Heart right ventricle (tissue), 16 donors: ENCODE results near the gene DOCK8. TPM values are rescaled to one million over a fixed set of nuclear protein-coding genes. Genes with fewer than 3 reads are reported as not detected.

Experiments used
- ATAC-seq, 8 donors: fragments of 200-7000 bp; cut with Tn5 transposase; one replicate each; pipeline ENCODE4 v1.9.1; 2020; ENCODE audit warnings: mild to moderate bottlenecking in 8 of 8, moderate library complexity in 8 of 8, moderate number of reproducible peaks in 1 of 8
- DNase-seq, 2 donors: peaks; one replicate each; pipeline ENCODE4 v3.0.0-alpha.2; 2020
- H3K27ac ChIP-seq, 10 donors: fragments of 200-600 bp; sonication (generic) in 2 of 10; one replicate each; pipeline versions ENCODE4 v1.5.0 to v1.8.0; 2020 to 2022; ENCODE audit warnings: mild to moderate bottlenecking in 3 of 10
- H3K27me3 ChIP-seq, 7 donors: fragments of 200-600 bp; one replicate each; pipeline ENCODE4 v1.8.0; 2021 to 2022; ENCODE audit warnings: mild to moderate bottlenecking in 2 of 7
- H3K36me3 ChIP-seq, 9 donors: fragments of 200-600 bp; sonication (generic) in 1 of 9; one replicate each; pipeline versions ENCODE4 v1.5.0 to v1.8.0; 2020 to 2022; ENCODE audit warnings: mild to moderate bottlenecking in 2 of 9
- H3K4me1 ChIP-seq, 9 donors: fragments of 200-600 bp; sonication (generic) in 1 of 9; one replicate each; pipeline versions ENCODE4 v1.5.0 to v1.8.0; 2020 to 2022; ENCODE audit warnings: mild to moderate bottlenecking in 4 of 9
- H3K4me3 ChIP-seq, 10 donors: fragments of 200-600 bp; sonication (generic) in 2 of 10; one replicate each; pipeline versions ENCODE4 v1.5.0 to v1.8.0; 2020 to 2022; ENCODE audit warnings: mild to moderate bottlenecking in 7 of 10, moderate library complexity in 2 of 10
- H3K9me3 ChIP-seq, 11 donors: fragments of 200-600 bp in 10 of 11; sonication (generic) in 2 of 11; one replicate each; pipeline versions ENCODE4 v1.5.0 to v1.8.0; 2013 to 2022; ENCODE audit warnings: mild to moderate bottlenecking in 2 of 11, control low read depth in 1 of 11, moderate library complexity in 1 of 11
- CTCF ChIP-seq, 9 donors: fragments of 200-600 bp; sonication (generic) in 2 of 9; IDR thresholded peaks; one replicate each; pipeline versions ENCODE4 v1.5.0 to v1.8.0; 2021 to 2022; ENCODE audit warnings: antibody characterized with exemption in 9 of 9, mild to moderate bottlenecking in 5 of 9, moderate library complexity in 1 of 9
- whole genome bisulfite sequencing, 2 donors: extraction: QIAGEN DNeasy Blood & Tissue Kit; methylation state at CpG; one replicate each; pipeline ENCODE4 v1.1.7; 2013; ENCODE audit warnings: inconsistent platforms in 1 of 2; 5-methylcytosine and 5-hydroxymethylcytosine counted together
- intact Hi-C, 10 donors: fragments of 100-400 bp; cut with DNase I; formaldehyde crosslinking; loops; one replicate each; pipeline versions ENCODE4 v1.11.1 to v1.14.2; 2022
- polyA plus RNA-seq, 2 donors: library from polyadenylated mRNA; stranded (reverse); fragments of 200-250 nt; gene quantifications; one replicate each; pipeline ENCODE4 v1.2.3, GENCODE V29; 2013
- total RNA-seq, 10 donors: library from RNA; stranded (reverse); fragmentation: NEBNext Ultra II Directional in 3 of 10; extraction: Animal tissue kit (Norgen Biotek cat#: 25700) in 3 of 10; gene quantifications; one replicate each; pipeline versions ENCODE4 v1.2.1 to v1.2.4, GENCODE V29; 2021 to 2023
- donor health status: Arrhythmogenic right ventricular cardiomyopathy.
- donor health status: ischemic (EF 13 %, LVEDD 7.1; RV severe dilation, severe dysfunction).
- donor health status: healthy with polysubstance abuse.
- donor health status: DM: no; HTN: yes; CAD: no.
- donor health status: DM: no; HTN: no; CAD: no.
- donor health status: ischemic (EF 25% LVEDD 6.9; RV normal size, moderate dysfunction).
- donor health status: ischemic (EF 25% LVEDD 5.7; RV mildly dilated, moderate dysfunction).
- donor health status: healthy.
- donor health status: DM: yes; HTN: yes; CAD: no.
- donor health status: Ischemic cardiomyopathy.
- donor health status: ischemic (EF 35%, LVEDD 5.7; RV mildly dilated, moderate dysfunction).
- donor health status: nonischemic (EF 11% LVEDD 7.7; RV severe dilation, severe dysfunction).
- donor health status: DM: yes; HTN: yes; CAD: no.
- donor health status: PGD.
- donor health status: ischemic (EF 29% LVEDD 5.4; RV normal size, mild dysfunction).
- donor health status: nonischemic (EF 23%, LVEDD 6.1; RV moderate dilation, normal function).

The DOCK8 gene
- total and polyA plus RNA-seq, 12 donors, result 0.83 to 24.3 (median 2.7) TPM

- DNase-seq (no peak), ATAC-seq (peak in 4 of 8 donors; percentile 34 to 46 (median 41))
- Histone ChIP-seq H3K27ac (no peak overlapping the region), H3K36me3 (peaks cover 0 to 98% (median 0%) of the 10 kb centered on the region in 9 donors), H3K27me3 (peaks cover 0 to 34% (median 4%) of the 10 kb centered on the region in 7 donors), H3K9me3 (no peaks in the 10 kb centered on the region), H3K4me1 (no peaks in the 10 kb centered on the region), H3K4me3 (no peak overlapping the region)
- intact Hi-C loops, result loop anchor here in 7 of 10 donors (5.0 to 10.0 kb wide), 4 partner anchors 461 to 661 kb away; no protein-coding TSS in a partner anchor
- TF ChIP-seq CTCF (IDR thresholded peaks at IDR 0.05), result no peak
- 47 to 59% methylated on average over 8 of the region's 8 CpGs for WGBS, 2 donors
Observed at GRCh38 chr9:346111-346571, 131.5 kb downstream of the DOCK8 start.

- Histone ChIP-seq H3K4me1 (peaks cover 0 to under 1% (median 0%) of the 10 kb centered on the region in 9 donors), H3K9me3 (no peaks in the 10 kb centered on the region), H3K36me3 (peaks cover 0 to 95% (median 0%) of the 10 kb centered on the region in 9 donors), H3K4me3 (no peak overlapping the region), H3K27me3 (peaks cover 0 to 34% (median 4%) of the 10 kb centered on the region in 7 donors), H3K27ac (no peak overlapping the region)
- peak; percentile 32 to 82 (median 66) for TF ChIP-seq CTCF (IDR thresholded peaks at IDR 0.05)
- DNase-seq, result no peak
- ATAC-seq, result peak in 6 of 8 donors; percentile 40 to 74 (median 58)
- intact Hi-C loops, result loop anchor here in 7 of 10 donors (5.0 to 10.0 kb wide), 4 partner anchors 460 to 660 kb away; no protein-coding TSS in a partner anchor
- 25 to 33% methylated on average over 9 of the region's 9 CpGs for WGBS, 2 donors
Observed at GRCh38 chr9:347667-348292, 133.1 kb downstream of the DOCK8 start.

GRCh38 chr9:350384-350783 is 135.7 kb downstream of the DOCK8 start:
- no peak for ATAC-seq
- no peak for DNase-seq
- Histone ChIP-seq H3K4me3 (no peak overlapping the region), H3K27ac (no peak overlapping the region), H3K9me3 (no peaks in the 10 kb centered on the region), H3K36me3 (peaks cover 0 to 72% (median 0%) of the 10 kb centered on the region in 9 donors), H3K27me3 (peaks cover 0 to 20% (median 2%) of the 10 kb centered on the region in 7 donors), H3K4me1 (peaks cover 0 to 10% (median 0%) of the 10 kb centered on the region in 9 donors)
- intact Hi-C loops, result loop anchor here in 1 of 10 donors (10.0 kb wide), 1 partner anchor 654 kb away; no protein-coding TSS in a partner anchor
- TF ChIP-seq CTCF (IDR thresholded peaks at IDR 0.05), result no peak
- WGBS, 2 donors, result 55 to 63% methylated on average over 7 of the region's 7 CpGs

GRCh38 chr9:351916-352315 is 137.3 kb downstream of the DOCK8 start:
- H3K9me3 ChIP-seq, result no peaks in the 10 kb centered on the region
- TF ChIP-seq CTCF (IDR thresholded peaks at IDR 0.05), result no peak
- H3K4me1 ChIP-seq, result peaks cover 0 to 10% (median 0%) of the 10 kb centered on the region in 9 donors
- no peak overlapping the region for H3K4me3 ChIP-seq
- no peak for DNase-seq
- peaks cover 0 to 63% (median 0%) of the 10 kb centered on the region in 9 donors for H3K36me3 ChIP-seq
- no peak for ATAC-seq
- intact Hi-C loops, result loop anchor here in 1 of 10 donors (10.0 kb wide), 1 partner anchor 653 kb away; no protein-coding TSS in a partner anchor
- peaks cover 0 to 15% (median 3%) of the 10 kb centered on the region in 7 donors for H3K27me3 ChIP-seq
- H3K27ac ChIP-seq, result no peak overlapping the region
- WGBS, 2 donors, result 87 to 89% methylated on average over 5 of the region's 5 CpGs
